MCF 10A (cell line): ENCODE data around the gene PARD3. TPM values are rescaled to one million over a fixed set of nuclear protein-coding genes. Genes with fewer than 3 reads are reported as not detected.

Source experiments
- BruUV-seq: library from RNA; stranded (reverse); fragments of 400-500 nt; replicated peaks from 2 replicates; lab custom pipeline; 2021; lab: Mats Ljungman, UMichigan
- CTCF ChIA-PET: fragments of 300-600 bp; sonication (Branson Sonifier 250); formaldehyde crosslinking; extraction: SDS; loops from one replicate; lab custom pipeline; 2021; ENCODE audit warnings: antibody characterized with exemption, inconsistent platforms; lab: Yijun Ruan, JAX
- POLR2A ChIA-PET: fragments of 300-600, 350-650 bp; sonication (Branson Sonifier 250); formaldehyde crosslinking; extraction: SDS; loops from one replicate; lab custom pipeline; 2020; ENCODE audit warnings: antibody characterized with exemption, inconsistent platforms; lab: Yijun Ruan, JAX
- DNase-seq: peaks from one replicate; pipeline ENCODE4 v3.0.0-alpha.2; 2018; ENCODE audit not compliant: unreplicated experiment
- H3K27ac Mint-ChIP-seq: one replicate; pipeline ENCODE4 v1.8.0; 2022; ENCODE audit warnings: mild to moderate bottlenecking, low read depth, mixed read lengths; ENCODE audit not compliant: unreplicated experiment
- H3K27me3 Mint-ChIP-seq: one replicate; pipeline ENCODE4 v1.8.0; 2022; ENCODE audit warnings: mixed read lengths; ENCODE audit not compliant: insufficient read depth, unreplicated experiment
- H3K36me3 Mint-ChIP-seq: one replicate; pipeline ENCODE4 v1.8.0; 2022; ENCODE audit warnings: mild to moderate bottlenecking, moderate library complexity, mixed read lengths; ENCODE audit not compliant: insufficient read depth, unreplicated experiment
- H3K4me1 Mint-ChIP-seq: one replicate; pipeline ENCODE4 v1.8.0; 2022; ENCODE audit warnings: mixed read lengths; ENCODE audit not compliant: insufficient read depth, unreplicated experiment
- H3K4me3 Mint-ChIP-seq: one replicate; pipeline ENCODE4 v1.8.0; 2022; ENCODE audit warnings: mild to moderate bottlenecking, moderate library complexity, mixed read lengths; ENCODE audit not compliant: unreplicated experiment
- H3K9me3 Mint-ChIP-seq: one replicate; pipeline ENCODE4 v1.8.0; 2022; ENCODE audit warnings: mixed read lengths; ENCODE audit not compliant: unreplicated experiment
- CTCF ChIP-seq: fragments of 200-600 bp; IDR thresholded peaks from one replicate; pipeline ENCODE4 v1.8.0; 2022; ENCODE audit warnings: antibody characterized with exemption, mild to moderate bottlenecking; ENCODE audit not compliant: unreplicated experiment
- intact Hi-C: fragments of 100-400 bp; cut with micrococcal nuclease; formaldehyde crosslinking; loops from 2 replicates; pipeline ENCODE4 v1.14.1; 2022
- total RNA-seq: library from RNA; stranded (reverse); gene quantifications from 2 replicates; pipeline ENCODE4 v1.2.3, GENCODE V29; 2022

Gene PARD3
- total RNA-seq, 1 experiment from 2014 or later, result 70.0 TPM

GRCh38 chr10:34251177-34251576, 563.9 kb downstream of the PARD3 start:
- ChIA-PET CTCF (interaction anchor here (0.6 to 1.1 kb wide), 2 partner anchors 207 to 385 kb away, joined by 3 read pairs; no protein-coding TSS in a partner anchor), POLR2A (interaction anchor here (0.8 kb wide), 1 partner anchor 1036 kb away, joined by 3 read pairs; no protein-coding TSS in a partner anchor)
- Mint-ChIP-seq H3K9me3 (no peaks in the 10 kb centered on the region), H3K36me3 (peaks cover 22% of the 10 kb centered on the region), H3K4me3 (no peak overlapping the region), H3K27me3 (no peaks in the 10 kb centered on the region), H3K27ac (no peak overlapping the region), H3K4me1 (peaks cover 15% of the 10 kb centered on the region)
- no TSS peak for BruUV-seq
- DNase-seq, result no peak
- no peak for TF ChIP-seq CTCF
- intact Hi-C loops, result loop anchor here (10.0 kb wide), 1 partner anchor 916 kb away; the partner anchor contains the start of gene NRP1

- POLR2A ChIA-PET, result interaction anchor here (0.8 kb wide), 1 partner anchor 1035 kb away, joined by 3 read pairs; no protein-coding TSS in a partner anchor
- Mint-ChIP-seq H3K9me3 (no peaks in the 10 kb centered on the region), H3K27me3 (no peaks in the 10 kb centered on the region), H3K36me3 (peaks cover 22% of the 10 kb centered on the region), H3K4me3 (no peak overlapping the region), H3K27ac (no peak overlapping the region), H3K4me1 (peaks cover 15% of the 10 kb centered on the region)
- CTCF ChIA-PET, result interaction anchor here (0.6 to 1.1 kb wide), 3 partner anchors 207 to 920 kb away, joined by 3 read pairs; no protein-coding TSS in a partner anchor
- no peak for TF ChIP-seq CTCF
- intact Hi-C loops, result loop anchor here (10.0 kb wide), 1 partner anchor 916 kb away; the partner anchor contains the start of gene NRP1
- no TSS peak for BruUV-seq
- no peak for DNase-seq
Measured at GRCh38 chr10:34250722-34251121, 564.4 kb downstream of the PARD3 start.

DNA sequence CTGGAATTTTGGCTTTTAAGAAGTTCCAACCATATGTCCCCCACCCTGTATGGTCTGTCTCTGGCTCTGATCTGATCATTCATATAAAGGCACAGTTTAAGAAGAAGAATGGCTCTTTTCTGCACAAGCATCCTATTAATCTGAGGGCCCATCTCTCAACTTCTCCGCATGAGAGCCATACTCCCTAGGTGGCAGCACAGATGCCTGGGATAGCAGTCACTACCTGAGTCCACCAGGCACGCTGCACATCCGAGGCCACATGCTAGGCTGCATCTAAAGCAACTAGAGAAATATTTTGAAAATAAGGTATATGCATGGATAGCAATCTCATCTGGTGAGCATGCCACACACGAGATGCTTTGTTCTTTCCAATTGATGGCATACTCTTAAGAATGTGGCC, 565.5 kb downstream of the PARD3 start:
- H3K36me3 Mint-ChIP-seq, result peaks cover 26% of the 10 kb centered on the region
- H3K27ac Mint-ChIP-seq, result no peak overlapping the region
- DNase-seq, result peak; percentile 26
- POLR2A ChIA-PET, result no interaction called here
- no peak for TF ChIP-seq CTCF
- intact Hi-C loops, result loop anchor here (10.0 kb wide), 1 partner anchor 915 kb away; the partner anchor contains the start of gene NRP1
- no TSS peak for BruUV-seq
- CTCF ChIA-PET, result interaction anchor here (0.7 kb wide), 1 partner anchor 333 kb away, joined by 4 read pairs; no protein-coding TSS in a partner anchor
- no peaks in the 10 kb centered on the region for H3K27me3 Mint-ChIP-seq
- no peak overlapping the region for H3K4me3 Mint-ChIP-seq
- H3K9me3 Mint-ChIP-seq, result no peaks in the 10 kb centered on the region
- peaks cover 6% of the 10 kb centered on the region for H3K4me1 Mint-ChIP-seq

GRCh38 chr10:34247560-34247959, 567.5 kb downstream of the PARD3 start:
- Mint-ChIP-seq H3K9me3 (no peaks in the 10 kb centered on the region), H3K4me3 (no peak overlapping the region), H3K27me3 (no peaks in the 10 kb centered on the region), H3K36me3 (peaks cover 20% of the 10 kb centered on the region), H3K27ac (peak overlapping the region; percentile 40), H3K4me1 (no peaks in the 10 kb centered on the region)
- POLR2A ChIA-PET, result no interaction called here
- CTCF ChIA-PET, result no interaction called here
- intact Hi-C loops, result no loop called here
- BruUV-seq, result no TSS peak
- DNase-seq, result no peak
- TF ChIP-seq CTCF, result no peak
